ENCODE data around the gene QTRT2.

- TF ChIP-seq CTCF (IDR thresholded peaks at IDR 0.05 in 4 of 5, conservative IDR thresholded peaks at IDR 0.05 in 1 of 5) (no peak), POLR2A (IDR thresholded peaks at IDR 0.05) (no peak)
Observed at GRCh38 chr3:114057011-114057347, 442 bp downstream of the QTRT2 start.
